Measurements from ENCODE around the gene MAGI2. TPM values are rescaled to one million over a fixed set of nuclear protein-coding genes. Genes with fewer than 3 reads are reported as not detected.

Gene MAGI2
- total RNA-seq, 1 donor from 2014 or later = 4.0 TPM

DNA sequence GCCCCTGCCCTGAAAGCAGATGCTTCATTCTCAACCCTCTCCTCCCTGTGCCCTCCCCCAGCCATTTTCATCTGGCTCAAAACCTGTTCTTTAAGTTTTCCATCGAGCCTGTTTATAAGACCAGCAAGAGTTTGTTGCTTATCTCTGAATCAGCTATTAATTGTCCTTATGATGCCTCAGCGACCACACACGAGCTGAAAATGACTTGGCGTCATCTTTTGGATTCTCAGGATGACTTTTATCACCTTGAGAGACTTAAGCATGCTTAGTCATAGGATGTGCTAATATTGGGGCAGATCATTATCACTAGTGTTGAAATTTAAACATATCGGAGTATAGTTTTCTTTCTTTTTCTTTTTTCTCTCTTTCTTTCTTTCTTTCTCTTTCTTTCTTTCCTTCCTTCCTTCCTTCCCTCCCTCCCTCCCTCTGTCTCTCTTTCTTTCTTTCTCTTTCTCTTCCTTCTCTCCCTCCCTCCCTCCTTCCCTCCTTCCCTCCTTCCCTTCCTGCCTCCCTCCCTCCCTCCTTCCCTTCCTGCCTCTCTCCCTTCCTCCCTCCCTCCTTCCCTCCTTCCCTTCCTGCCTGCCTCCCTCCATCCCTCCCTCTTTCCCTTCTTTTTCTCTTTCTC is 1470.4 kb downstream of the MAGI2 start:
- TF ChIP-seq, protein P1, sequence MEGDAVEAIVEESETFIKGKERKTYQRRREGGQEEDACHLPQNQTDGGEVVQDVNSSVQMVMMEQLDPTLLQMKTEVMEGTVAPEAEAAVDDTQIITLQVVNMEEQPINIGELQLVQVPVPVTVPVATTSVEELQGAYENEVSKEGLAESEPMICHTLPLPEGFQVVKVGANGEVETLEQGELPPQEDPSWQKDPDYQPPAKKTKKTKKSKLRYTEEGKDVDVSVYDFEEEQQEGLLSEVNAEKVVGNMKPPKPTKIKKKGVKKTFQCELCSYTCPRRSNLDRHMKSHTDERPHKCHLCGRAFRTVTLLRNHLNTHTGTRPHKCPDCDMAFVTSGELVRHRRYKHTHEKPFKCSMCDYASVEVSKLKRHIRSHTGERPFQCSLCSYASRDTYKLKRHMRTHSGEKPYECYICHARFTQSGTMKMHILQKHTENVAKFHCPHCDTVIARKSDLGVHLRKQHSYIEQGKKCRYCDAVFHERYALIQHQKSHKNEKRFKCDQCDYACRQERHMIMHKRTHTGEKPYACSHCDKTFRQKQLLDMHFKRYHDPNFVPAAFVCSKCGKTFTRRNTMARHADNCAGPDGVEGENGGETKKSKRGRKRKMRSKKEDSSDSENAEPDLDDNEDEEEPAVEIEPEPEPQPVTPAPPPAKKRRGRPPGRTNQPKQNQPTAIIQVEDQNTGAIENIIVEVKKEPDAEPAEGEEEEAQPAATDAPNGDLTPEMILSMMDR (IDR thresholded peaks at IDR 0.05) = no peak
- Histone ChIP-seq H3K36me3 (no peaks in the 10 kb centered on the region), H3K4me3 (no peak overlapping the region), H3K9me3 (no peaks in the 10 kb centered on the region), H3K4me1 (peaks cover 0 to 4% of the 10 kb centered on the region in 2 donors), H3K27ac (no peak overlapping the region), H3K27me3 (no peaks in the 10 kb centered on the region)
- intact Hi-C loops (cut with DNase I) = no loop called here
- no peak for DNase-seq (ENCODE audit: low spot score in 2 of 2)

DNA sequence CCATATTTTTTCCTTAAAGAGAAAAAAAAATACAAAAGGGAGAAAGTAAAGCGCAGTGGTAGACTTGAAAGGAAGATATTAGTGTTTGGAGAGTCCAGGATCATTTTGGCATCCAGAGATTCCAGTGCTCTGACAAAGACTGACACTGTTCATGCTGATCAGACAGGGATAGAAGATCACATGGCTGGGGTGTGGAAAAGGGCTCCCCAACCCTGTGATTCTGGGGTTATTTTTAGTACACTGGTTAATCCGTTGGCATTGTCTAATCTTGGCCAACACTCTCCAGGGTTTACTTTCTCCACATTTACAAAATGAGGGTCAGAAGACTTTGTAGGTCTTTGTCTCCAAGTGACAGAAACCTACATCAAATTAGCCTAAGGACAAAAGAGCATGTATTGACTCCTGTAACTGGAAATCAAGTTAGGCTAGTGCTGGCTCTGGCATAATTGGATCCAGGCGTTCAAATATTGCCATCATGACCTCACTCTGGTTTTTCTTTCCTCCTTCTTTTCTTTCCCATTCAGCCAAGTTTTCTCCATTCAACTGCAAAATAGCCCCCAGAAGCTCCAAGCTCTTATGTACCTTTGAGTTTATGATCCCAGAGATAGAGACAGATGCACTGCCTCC is 1473.3 kb downstream of the MAGI2 start:
- TF ChIP-seq, protein P1 (IDR thresholded peaks at IDR 0.05) = no peak
- intact Hi-C loops (cut with DNase I) = no loop called here

DNA sequence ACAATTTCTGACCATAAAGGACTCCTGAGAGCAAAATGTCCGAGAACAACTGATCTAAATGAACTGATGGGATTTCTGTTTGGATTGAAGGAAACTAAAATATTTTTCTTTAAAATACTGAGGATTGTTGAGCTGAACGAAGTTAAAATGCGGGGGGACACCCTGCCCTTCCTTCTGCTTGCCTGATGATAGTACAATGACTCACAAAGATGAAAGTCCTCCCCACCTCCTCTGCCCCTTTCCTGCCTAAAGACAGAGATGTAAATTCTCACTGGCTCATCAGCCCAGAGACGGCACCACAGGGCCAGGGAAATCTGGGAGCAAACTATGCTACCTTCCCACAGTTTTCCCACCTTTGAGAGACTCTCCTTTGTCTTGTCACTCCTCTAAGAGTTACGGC is 1474.2 kb downstream of the MAGI2 start:
- no peak for DNase-seq (ENCODE audit: low spot score in 2 of 2)
- Histone ChIP-seq H3K4me1 (no peaks in the 10 kb centered on the region), H3K4me3 (no peak overlapping the region), H3K27me3 (no peaks in the 10 kb centered on the region), H3K36me3 (no peaks in the 10 kb centered on the region), H3K27ac (no peak overlapping the region), H3K9me3 (no peaks in the 10 kb centered on the region)
- intact Hi-C loops (cut with DNase I) = no loop called here
- TF ChIP-seq, protein P1 (IDR thresholded peaks at IDR 0.05) = no peak

More for the DNA sequence above, 1473.3 kb downstream of the MAGI2 start:
- Histone ChIP-seq H3K9me3 (no peaks in the 10 kb centered on the region), H3K27me3 (no peaks in the 10 kb centered on the region), H3K4me1 (no peaks in the 10 kb centered on the region), H3K27ac (no peak overlapping the region), H3K4me3 (no peak overlapping the region), H3K36me3 (no peaks in the 10 kb centered on the region)
- DNase-seq (ENCODE audit: low spot score in 2 of 2) = no peak

DNA sequence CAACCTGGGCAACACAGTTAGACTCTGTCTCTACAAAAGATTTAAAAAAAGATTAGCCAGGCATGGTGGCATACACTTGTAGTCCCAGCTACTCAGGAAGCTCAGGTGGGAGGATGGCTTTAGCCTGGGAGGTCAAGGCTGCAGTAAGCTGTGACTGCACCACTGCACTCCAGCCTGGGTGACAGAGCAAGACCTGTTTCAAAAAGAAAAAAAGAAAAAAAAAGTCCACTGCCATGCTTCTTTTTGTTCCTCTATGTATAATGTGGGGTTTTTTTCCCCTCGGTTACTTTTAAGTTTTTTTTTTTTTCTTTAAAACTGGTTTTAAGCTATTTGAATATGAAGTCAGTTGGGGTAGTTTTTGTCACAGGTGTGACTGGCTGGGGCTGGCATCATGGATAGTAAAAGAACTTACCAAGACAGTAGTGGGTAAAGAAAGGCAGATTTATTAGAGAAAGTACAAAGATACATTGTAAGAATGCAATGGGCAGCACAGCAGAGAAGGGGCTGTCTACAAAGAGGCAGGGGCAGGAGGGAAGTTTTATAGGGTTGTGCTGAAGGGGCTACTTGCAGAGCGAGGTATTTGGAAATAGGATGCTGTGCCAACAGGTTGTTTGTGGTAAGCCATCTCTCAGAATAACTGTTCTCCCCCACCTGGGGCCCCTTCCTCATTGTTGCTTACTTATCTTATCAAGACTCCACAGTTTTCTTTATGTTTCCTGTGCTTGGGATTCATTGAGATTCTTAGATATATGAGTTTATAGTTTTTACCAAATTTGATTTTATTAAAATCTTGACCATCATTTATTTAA is 1477.6 kb downstream of the MAGI2 start:
- intact Hi-C loops (cut with DNase I) = no loop called here
- TF ChIP-seq, protein P1 (IDR thresholded peaks at IDR 0.05) = no peak
- H3K4me3 ChIP-seq = no peak overlapping the region
- no peak for DNase-seq (ENCODE audit: low spot score in 2 of 2)
- no peaks in the 10 kb centered on the region for H3K27me3 ChIP-seq
- H3K27ac ChIP-seq = no peak overlapping the region
- H3K36me3 ChIP-seq = no peaks in the 10 kb centered on the region
- no peaks in the 10 kb centered on the region for H3K9me3 ChIP-seq
- H3K4me1 ChIP-seq = no peaks in the 10 kb centered on the region

DNA sequence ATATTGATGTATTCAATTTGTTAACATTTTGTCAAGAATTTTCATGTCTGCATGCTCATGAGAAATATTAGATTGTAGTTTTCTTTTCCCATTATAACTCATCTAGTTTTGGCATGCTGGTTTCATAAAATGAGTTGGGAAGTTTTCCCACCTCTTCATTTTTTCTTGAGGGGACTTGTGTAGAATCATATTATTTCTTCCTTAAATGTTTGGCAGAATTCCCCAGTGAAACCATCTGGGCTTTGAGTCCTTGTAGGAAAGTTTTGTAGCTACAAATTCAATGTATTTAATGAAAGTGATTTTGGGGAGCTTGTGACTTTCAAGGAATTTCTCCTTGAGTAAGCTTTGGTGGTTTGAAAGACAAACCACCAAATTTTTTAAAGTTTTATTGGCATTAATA is 1481.7 kb downstream of the MAGI2 start:
- no peak for DNase-seq (ENCODE audit: low spot score in 2 of 2)
- H3K27me3 ChIP-seq = no peaks in the 10 kb centered on the region
- H3K36me3 ChIP-seq = no peaks in the 10 kb centered on the region
- H3K9me3 ChIP-seq = no peaks in the 10 kb centered on the region
- intact Hi-C loops (cut with DNase I) = no loop called here
- H3K27ac ChIP-seq = no peak overlapping the region
- TF ChIP-seq, protein P1 (IDR thresholded peaks at IDR 0.05) = no peak
- H3K4me1 ChIP-seq = no peaks in the 10 kb centered on the region
- H3K4me3 ChIP-seq = no peak overlapping the region

Data from ascending aorta (tissue), 2 donors.